GM19455 (cell line): ENCODE results near the gene SIPA1L2.

Experiments
- ATAC-seq: cut with Tn5 transposase; IDR thresholded peaks from one replicate; pipeline ENCODE4 v1.9.1; 2021; ENCODE audit not compliant: unreplicated experiment

SIPA1L2 gene

GRCh38 chr1:232593717-232594502 lies 36.0 kb downstream of the SIPA1L2 start:
- ATAC-seq, result no peak

- no peak for ATAC-seq
Observed at GRCh38 chr1:232591344-232591743, 38.6 kb downstream of the SIPA1L2 start.

GRCh38 chr1:232590744-232591082 lies 39.2 kb downstream of the SIPA1L2 start:
- ATAC-seq, result no peak

GRCh38 chr1:232589812-232590743 lies 39.9 kb downstream of the SIPA1L2 start:
- no peak for ATAC-seq

GRCh38 chr1:232589111-232589811 lies 40.7 kb downstream of the SIPA1L2 start:
- ATAC-seq, result no peak

GRCh38 chr1:232587141-232588008 lies 42.6 kb downstream of the SIPA1L2 start:
- ATAC-seq, result no peak

GRCh38 chr1:232586679-232587078 lies 43.3 kb downstream of the SIPA1L2 start:
- no peak for ATAC-seq

GRCh38 chr1:232585486-232585885 lies 44.4 kb downstream of the SIPA1L2 start:
- no peak for ATAC-seq

GRCh38 chr1:232581932-232582331 lies 48.0 kb downstream of the SIPA1L2 start:
- no peak for ATAC-seq
